HL-60 (cell line): ENCODE measurements around the gene CNTN1.

Experiments used
- POLR2AphosphoS5 ChIP-seq: IDR thresholded peaks from 2 replicates; pipeline ENCODE4 v1.6.1; 2012; ENCODE audit warnings: low read depth
- SPI1 ChIP-seq: IDR thresholded peaks from 2 replicates; pipeline ENCODE4 v1.6.1; 2012; ENCODE audit warnings: low read depth, mild to moderate bottlenecking, borderline replicate concordance
- TF ChIP-seq, protein P1 (sequence below): IDR thresholded peaks from one replicate; pipeline ENCODE4 v1.5.1; 2011; ENCODE audit warnings: low read length, control low read depth, inconsistent platforms; ENCODE audit not compliant: insufficient read depth

DNA sequence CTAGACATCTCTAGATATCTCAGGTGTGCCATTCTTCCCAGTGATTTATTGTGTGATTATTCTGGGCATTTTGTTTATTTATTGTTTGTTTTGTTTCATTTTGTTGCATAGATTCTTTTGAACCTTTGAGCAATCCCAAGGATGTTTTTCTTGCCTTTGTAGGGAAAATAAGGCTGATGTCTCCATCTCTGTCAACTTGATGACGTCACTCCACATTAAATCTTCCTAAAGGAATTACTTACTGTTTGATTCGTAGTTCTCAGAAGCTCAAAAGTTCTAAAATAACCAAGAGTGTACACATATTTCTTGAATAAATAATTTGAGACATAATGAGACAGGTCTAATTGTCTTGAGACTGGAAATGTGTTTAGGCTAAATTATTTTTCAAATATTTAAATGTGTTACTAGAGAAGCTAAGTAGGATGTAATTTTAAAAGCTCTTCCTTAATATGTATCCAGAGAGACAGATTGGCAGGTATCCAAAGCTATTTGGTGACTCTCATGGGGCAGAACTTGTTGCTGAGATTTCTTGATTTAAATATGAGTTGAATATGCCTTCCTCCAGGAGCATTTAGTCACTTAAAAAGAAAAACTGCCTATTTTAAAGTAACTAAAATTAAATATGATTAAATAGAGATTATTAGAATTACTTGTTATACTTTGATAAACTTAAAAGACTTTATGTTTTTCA is 128.7 kb downstream of the CNTN1 start:
- TF ChIP-seq SPI1 (no peak), POLR2AphosphoS5 (no peak)
- TF ChIP-seq, protein P1, sequence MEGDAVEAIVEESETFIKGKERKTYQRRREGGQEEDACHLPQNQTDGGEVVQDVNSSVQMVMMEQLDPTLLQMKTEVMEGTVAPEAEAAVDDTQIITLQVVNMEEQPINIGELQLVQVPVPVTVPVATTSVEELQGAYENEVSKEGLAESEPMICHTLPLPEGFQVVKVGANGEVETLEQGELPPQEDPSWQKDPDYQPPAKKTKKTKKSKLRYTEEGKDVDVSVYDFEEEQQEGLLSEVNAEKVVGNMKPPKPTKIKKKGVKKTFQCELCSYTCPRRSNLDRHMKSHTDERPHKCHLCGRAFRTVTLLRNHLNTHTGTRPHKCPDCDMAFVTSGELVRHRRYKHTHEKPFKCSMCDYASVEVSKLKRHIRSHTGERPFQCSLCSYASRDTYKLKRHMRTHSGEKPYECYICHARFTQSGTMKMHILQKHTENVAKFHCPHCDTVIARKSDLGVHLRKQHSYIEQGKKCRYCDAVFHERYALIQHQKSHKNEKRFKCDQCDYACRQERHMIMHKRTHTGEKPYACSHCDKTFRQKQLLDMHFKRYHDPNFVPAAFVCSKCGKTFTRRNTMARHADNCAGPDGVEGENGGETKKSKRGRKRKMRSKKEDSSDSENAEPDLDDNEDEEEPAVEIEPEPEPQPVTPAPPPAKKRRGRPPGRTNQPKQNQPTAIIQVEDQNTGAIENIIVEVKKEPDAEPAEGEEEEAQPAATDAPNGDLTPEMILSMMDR: no peak
